Measurements from ENCODE around the gene TGOLN2. TPM values are rescaled to one million over a fixed set of nuclear protein-coding genes. Genes with fewer than 3 reads are reported as not detected.

TGOLN2 gene
- total RNA-seq, result 34.5 and 41.3 TPM in 2 replicates

- TF ChIP-seq, protein P1, sequence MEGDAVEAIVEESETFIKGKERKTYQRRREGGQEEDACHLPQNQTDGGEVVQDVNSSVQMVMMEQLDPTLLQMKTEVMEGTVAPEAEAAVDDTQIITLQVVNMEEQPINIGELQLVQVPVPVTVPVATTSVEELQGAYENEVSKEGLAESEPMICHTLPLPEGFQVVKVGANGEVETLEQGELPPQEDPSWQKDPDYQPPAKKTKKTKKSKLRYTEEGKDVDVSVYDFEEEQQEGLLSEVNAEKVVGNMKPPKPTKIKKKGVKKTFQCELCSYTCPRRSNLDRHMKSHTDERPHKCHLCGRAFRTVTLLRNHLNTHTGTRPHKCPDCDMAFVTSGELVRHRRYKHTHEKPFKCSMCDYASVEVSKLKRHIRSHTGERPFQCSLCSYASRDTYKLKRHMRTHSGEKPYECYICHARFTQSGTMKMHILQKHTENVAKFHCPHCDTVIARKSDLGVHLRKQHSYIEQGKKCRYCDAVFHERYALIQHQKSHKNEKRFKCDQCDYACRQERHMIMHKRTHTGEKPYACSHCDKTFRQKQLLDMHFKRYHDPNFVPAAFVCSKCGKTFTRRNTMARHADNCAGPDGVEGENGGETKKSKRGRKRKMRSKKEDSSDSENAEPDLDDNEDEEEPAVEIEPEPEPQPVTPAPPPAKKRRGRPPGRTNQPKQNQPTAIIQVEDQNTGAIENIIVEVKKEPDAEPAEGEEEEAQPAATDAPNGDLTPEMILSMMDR (IDR thresholded peaks at IDR 0.05; ENCODE audit: insufficient read depth, low read length, severe bottlenecking), result no peak
- DNase-seq (ENCODE audit: low read depth), result peak; percentile 77
- Histone ChIP-seq H3K27me3 (ENCODE audit: control insufficient read depth, insufficient read depth, low read length) (no peaks in the 10 kb centered on the region), H3K36me3 (ENCODE audit: control insufficient read depth, insufficient read depth, low read length) (peaks cover 6% of the 10 kb centered on the region), H3K4me3 (ENCODE audit: low read depth, low read length) (peak within 1 kb of the TSS; percentile 85)
- no peak for FAIRE-seq
Measured at GRCh38 chr2:85327822-85328617, at the start of gene TGOLN2. Gene TGOLN2 (minus strand): TSS chr2:85327989. CDS start chr2:85327962, 27 bp downstream.

- TF ChIP-seq, protein P1 (IDR thresholded peaks at IDR 0.05; ENCODE audit: insufficient read depth, low read length, severe bottlenecking), result no peak
- Histone ChIP-seq H3K4me3 (ENCODE audit: low read depth, low read length) (no peak overlapping the region), H3K27me3 (ENCODE audit: control insufficient read depth, insufficient read depth, low read length) (no peaks in the 10 kb centered on the region), H3K36me3 (ENCODE audit: control insufficient read depth, insufficient read depth, low read length) (peaks cover 2% of the 10 kb centered on the region)
- DNase-seq (ENCODE audit: low read depth) (no peak), FAIRE-seq (no peak)
Measured at GRCh38 chr2:85377083-85377482, 49.3 kb upstream of the TGOLN2 start.

- TF ChIP-seq, protein P1 (IDR thresholded peaks at IDR 0.05; ENCODE audit: insufficient read depth, low read length, severe bottlenecking), result no peak
- no peak for FAIRE-seq
- H3K4me3 ChIP-seq (ENCODE audit: low read depth, low read length), result no peak overlapping the region
- H3K27me3 ChIP-seq (ENCODE audit: control insufficient read depth, insufficient read depth, low read length), result no peaks in the 10 kb centered on the region
- H3K36me3 ChIP-seq (ENCODE audit: control insufficient read depth, insufficient read depth, low read length), result peaks cover 2% of the 10 kb centered on the region
- no peak for DNase-seq (ENCODE audit: low read depth)
Measured at GRCh38 chr2:85376291-85377065, 48.7 kb upstream of the TGOLN2 start.

DNA sequence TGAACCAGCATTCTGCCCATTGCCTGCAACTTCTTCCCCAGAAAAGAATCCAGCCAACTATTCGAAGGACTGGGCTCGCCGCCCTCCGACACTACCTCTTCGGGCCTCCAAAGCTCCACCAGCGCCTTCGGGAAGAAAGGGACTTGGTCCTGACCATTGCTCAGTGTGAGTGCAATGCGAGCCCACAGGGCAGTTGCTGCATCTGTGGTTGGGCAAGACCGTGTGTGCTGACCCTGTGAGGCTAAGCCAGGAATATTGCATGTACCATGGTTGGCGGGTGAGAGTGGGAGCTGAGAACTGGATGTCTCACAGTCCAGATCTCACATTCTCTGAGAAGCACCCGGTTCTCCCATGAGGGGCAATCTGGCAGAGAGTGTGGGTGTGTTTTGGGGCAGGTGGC, 43.3 kb upstream of the TGOLN2 start:
- FAIRE-seq (no peak), DNase-seq (ENCODE audit: low read depth) (no peak)
- Histone ChIP-seq H3K4me3 (ENCODE audit: low read depth, low read length) (no peak overlapping the region), H3K27me3 (ENCODE audit: control insufficient read depth, insufficient read depth, low read length) (no peaks in the 10 kb centered on the region), H3K36me3 (ENCODE audit: control insufficient read depth, insufficient read depth, low read length) (peaks cover 3% of the 10 kb centered on the region)
- TF ChIP-seq, protein P1 (IDR thresholded peaks at IDR 0.05; ENCODE audit: insufficient read depth, low read length, severe bottlenecking), result no peak

GRCh38 chr2:85369500-85369899, 41.7 kb upstream of the TGOLN2 start:
- peak; percentile 57 for DNase-seq (ENCODE audit: low read depth)
- Histone ChIP-seq H3K36me3 (ENCODE audit: control insufficient read depth, insufficient read depth, low read length) (peaks cover 3% of the 10 kb centered on the region), H3K4me3 (ENCODE audit: low read depth, low read length) (no peak overlapping the region), H3K27me3 (ENCODE audit: control insufficient read depth, insufficient read depth, low read length) (no peaks in the 10 kb centered on the region)
- FAIRE-seq, result no peak
- TF ChIP-seq, protein P1 (IDR thresholded peaks at IDR 0.05; ENCODE audit: insufficient read depth, low read length, severe bottlenecking), result no peak
